22Rv1 (cell line): ENCODE measurements around the gene HOXB7.

Experiments
- CTCF ChIP-seq: fragments of 450-650 bp; IDR thresholded peaks from 2 replicates; pipeline ENCODE4 v1.5.1; 2017; ENCODE audit warnings: mild to moderate bottlenecking
- ZFX ChIP-seq: fragments of 450-650 bp; IDR thresholded peaks from 2 replicates; pipeline ENCODE4 v1.6.1; 2017; ENCODE audit warnings: antibody characterized with exemption, borderline replicate concordance

DNA sequence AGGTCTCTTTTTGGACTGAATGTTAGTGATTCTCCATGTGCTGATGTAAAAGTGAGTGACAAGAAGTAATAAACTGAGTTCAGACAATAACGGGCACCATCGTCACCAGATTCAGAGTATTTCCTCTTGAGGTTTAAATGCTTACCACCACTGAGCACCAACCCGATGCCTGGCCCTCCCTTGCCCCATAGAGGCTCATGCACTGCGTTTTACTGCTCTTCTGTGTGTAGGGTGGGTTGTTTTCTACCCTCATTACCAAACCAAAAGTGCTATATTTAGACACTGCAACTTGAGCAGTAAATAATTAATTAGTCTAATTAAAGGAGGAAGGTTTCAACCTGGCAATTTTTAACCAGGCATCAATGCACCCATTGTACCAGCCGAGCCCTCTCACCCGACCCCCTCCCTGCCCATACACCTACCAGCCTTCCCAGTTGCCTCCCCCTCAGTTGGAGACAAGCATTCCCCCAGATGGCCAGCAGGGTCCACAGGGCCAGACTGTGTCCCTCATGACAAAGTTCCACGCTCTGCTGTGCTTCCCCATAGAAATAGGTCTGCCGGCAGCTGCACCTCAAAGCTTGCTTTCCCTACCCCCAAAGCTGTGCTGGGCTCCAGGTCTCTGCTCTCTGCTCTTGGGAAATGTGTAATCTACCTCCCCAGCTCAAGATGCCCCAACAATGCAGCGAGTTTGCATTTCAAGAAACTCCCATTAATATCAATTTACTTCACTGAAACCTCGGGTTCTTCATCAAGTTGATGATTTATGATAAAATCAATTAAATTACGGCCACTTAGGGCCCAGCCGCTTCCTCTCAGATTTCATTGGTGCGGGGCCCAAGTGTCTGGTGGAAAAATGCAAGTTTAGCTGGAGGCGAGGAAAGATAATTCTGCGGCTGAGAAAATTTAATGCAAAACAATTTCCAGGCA, 48.7 kb downstream of the HOXB7 start:
- peak; percentile 21; the same call in 1 of the 2 replicates for TF ChIP-seq CTCF
- no peak for TF ChIP-seq ZFX
